ENCODE measurements around the gene CDK16. TPM values are rescaled to one million over a fixed set of nuclear protein-coding genes. Genes with fewer than 3 reads are reported as not detected.
A peak's percentile ranks its signal among the peaks of the same experiment; 100 is the strongest.

The CDK16 gene
- 117 and 129 TPM in 2 replicates for total RNA-seq (2022)
- percentile 78 among the genes with signal in this experiment for Bru-seq, nascent RNA
- BruChase-seq, experiment 1, labeled RNA remaining after a 2-hour chase = percentile 82 among the genes with signal in this experiment
- BruChase-seq, experiment 2, labeled RNA remaining after a 6-hour chase = percentile 89 among the genes with signal in this experiment
- long read RNA-seq, transcript CDK16-202 (16 exons, 3,144 nt) = major isoform, 60 of 116 reads
- long read RNA-seq, transcript CDK16-204 (16 exons, 3,158 nt) = minor isoform, 9 of 116 reads
- long read RNA-seq, partial matches to known transcripts = 22 of 116 reads
- long read RNA-seq, other reads (novel, unspliced or antisense) = 25 of 116 reads

- ChIA-PET CTCF (interaction anchor here (0.6 to 1.3 kb wide), 6 partner anchors 15 to 305 kb away, joined by 3 to 9 read pairs (median 3); partner anchors contain the start of genes NDUFB11 and RBM10), POLR2A (interaction anchor here (0.6 to 3.0 kb wide), 9 partner anchors 11 to 338 kb away, joined by 3 to 35 read pairs (median 6); partner anchors contain the start of genes NDUFB11, RBM10 and USP11)
- peak within 1 kb of the TSS; percentile 84 for H3K4me3 Mint-ChIP-seq (ENCODE audit: unreplicated experiment)
- no peaks in the 10 kb centered on the region for H3K27me3 ChIP-seq (replicated peaks; ENCODE audit: control insufficient read depth, insufficient read depth, low read length)
- H3K9me3 ChIP-seq = no peaks in the 10 kb centered on the region
- H3K4me1 ChIP-seq = no peaks in the 10 kb centered on the region
- peak within 1 kb of the TSS; percentile 49 for H3K4me3 ChIP-seq (ENCODE audit: low read depth, low read length)
- peak within 1 kb of the TSS; percentile 91 for H3K27ac Mint-ChIP-seq (ENCODE audit: unreplicated experiment)
- peaks cover 32% of the 10 kb centered on the region for H3K4me1 Mint-ChIP-seq (ENCODE audit: low read depth, unreplicated experiment)
- H3K36me3 ChIP-seq (ENCODE audit: control insufficient read depth, insufficient read depth, low read length) = peaks cover 5% of the 10 kb centered on the region
- no peaks in the 10 kb centered on the region for H3K9me3 Mint-ChIP-seq (ENCODE audit: unreplicated experiment)
- DNase-seq = peak; percentile 72 to 76
- peaks cover 67% of the 10 kb centered on the region for H3K36me3 Mint-ChIP-seq (ENCODE audit: insufficient read depth, unreplicated experiment)
- no peaks in the 10 kb centered on the region for H3K27me3 Mint-ChIP-seq (ENCODE audit: insufficient read depth, unreplicated experiment)
- intact Hi-C loops (cut with micrococcal nuclease; ENCODE audit: unreplicated experiment) = loop anchor here (1.0 to 10.0 kb wide), 4 partner anchors 14 to 436 kb away; partner anchors contain the start of genes ELK1, USP11 and UXT
- BruUV-seq (replicated peaks) = TSS peak; percentile 28
- TF ChIP-seq CTCF (IDR thresholded peaks at IDR 0.05; ENCODE audit: insufficient read depth in 1 of 2, low read depth in 1 of 2, low read length in 1 of 2, severe bottlenecking in 1 of 2, unreplicated experiment in 1 of 2) = no peak
These were observed at the start of gene CDK16 for GRCh38 chrX:47218280-47218919. TSS of gene CDK16 (plus strand) at chrX:47218681. CDS start at chrX:47223558, 4,877 bp downstream.

- Histone ChIP-seq H3K27me3 (replicated peaks; ENCODE audit: control insufficient read depth, insufficient read depth, low read length) (no peaks in the 10 kb centered on the region), H3K9me3 (no peaks in the 10 kb centered on the region), H3K4me1 (no peaks in the 10 kb centered on the region), H3K4me3 (ENCODE audit: low read depth, low read length) (no peak overlapping the region), H3K36me3 (ENCODE audit: control insufficient read depth, insufficient read depth, low read length) (no peaks in the 10 kb centered on the region)
- no TSS peak for BruUV-seq (replicated peaks)
- Mint-ChIP-seq H3K27me3 (ENCODE audit: insufficient read depth, unreplicated experiment) (no peaks in the 10 kb centered on the region), H3K4me3 (ENCODE audit: unreplicated experiment) (no peak overlapping the region), H3K36me3 (ENCODE audit: insufficient read depth, unreplicated experiment) (peaks cover 30% of the 10 kb centered on the region), H3K4me1 (ENCODE audit: low read depth, unreplicated experiment) (no peaks in the 10 kb centered on the region), H3K27ac (ENCODE audit: unreplicated experiment) (no peak overlapping the region), H3K9me3 (ENCODE audit: unreplicated experiment) (no peaks in the 10 kb centered on the region)
- ChIA-PET POLR2A (no interaction called here), CTCF (no interaction called here)
- TF ChIP-seq CTCF (IDR thresholded peaks at IDR 0.05; ENCODE audit: insufficient read depth in 1 of 2, low read depth in 1 of 2, low read length in 1 of 2, severe bottlenecking in 1 of 2, unreplicated experiment in 1 of 2) = no peak
- intact Hi-C loops (cut with micrococcal nuclease; ENCODE audit: unreplicated experiment) = no loop called here
- DNase-seq = no peak
These were observed 49.2 kb upstream of the CDK16 start for GRCh38 chrX:47169273-47169672.

- no peaks in the 10 kb centered on the region for H3K36me3 ChIP-seq (ENCODE audit: control insufficient read depth, insufficient read depth, low read length)
- no peaks in the 10 kb centered on the region for H3K27me3 ChIP-seq (replicated peaks; ENCODE audit: control insufficient read depth, insufficient read depth, low read length)
- no peaks in the 10 kb centered on the region for H3K4me1 ChIP-seq
- no peak overlapping the region for H3K4me3 ChIP-seq (ENCODE audit: low read depth, low read length)
- no peak for TF ChIP-seq CTCF (IDR thresholded peaks at IDR 0.05; ENCODE audit: insufficient read depth in 1 of 2, low read depth in 1 of 2, low read length in 1 of 2, severe bottlenecking in 1 of 2, unreplicated experiment in 1 of 2)
- no peaks in the 10 kb centered on the region for H3K9me3 ChIP-seq
- DNase-seq = no peak
- no peaks in the 10 kb centered on the region for H3K9me3 Mint-ChIP-seq (ENCODE audit: unreplicated experiment)
- H3K36me3 Mint-ChIP-seq (ENCODE audit: insufficient read depth, unreplicated experiment) = peaks cover 24% of the 10 kb centered on the region
- POLR2A ChIA-PET = no interaction called here
- no peaks in the 10 kb centered on the region for H3K27me3 Mint-ChIP-seq (ENCODE audit: insufficient read depth, unreplicated experiment)
- H3K4me3 Mint-ChIP-seq (ENCODE audit: unreplicated experiment) = no peak overlapping the region
- intact Hi-C loops (cut with micrococcal nuclease; ENCODE audit: unreplicated experiment) = no loop called here
- no peaks in the 10 kb centered on the region for H3K4me1 Mint-ChIP-seq (ENCODE audit: low read depth, unreplicated experiment)
- no peak overlapping the region for H3K27ac Mint-ChIP-seq (ENCODE audit: unreplicated experiment)
- CTCF ChIA-PET = interaction anchor here (1.1 kb wide), 1 partner anchor 25 kb away, joined by 3 read pairs; the partner anchor contains the start of genes NDUFB11 and RBM10
- no TSS peak for BruUV-seq (replicated peaks)
These were observed 48.6 kb upstream of the CDK16 start for GRCh38 chrX:47169726-47170515.
